ENCODE data around the gene FEM1C. TPM values are rescaled to one million over a fixed set of nuclear protein-coding genes. Genes with fewer than 3 reads are reported as not detected.
A peak's percentile ranks its signal among the peaks of the same experiment; 100 is the strongest.

Gene FEM1C
- total RNA-seq, 1 donor from 2014 or later, result 49.9 TPM

GRCh38 chr5:115477581-115477980, 67.0 kb downstream of the FEM1C start:
- no peak for DNase-seq

GRCh38 chr5:115475788-115476187, 68.8 kb downstream of the FEM1C start:
- no peak for DNase-seq

GRCh38 chr5:115472271-115473025, 72.1 kb downstream of the FEM1C start:
- peak; percentile 82 for DNase-seq

GRCh38 chr5:115471345-115472063, 73.1 kb downstream of the FEM1C start:
- peak; percentile 74 for DNase-seq

- DNase-seq, result no peak
Measured at GRCh38 chr5:115470921-115471320, 73.7 kb downstream of the FEM1C start.

Small RNA genes within 50 kb of the gene (small RNA-seq; reads per million reads assigned to genes)
- not detected for gene AC008628.1 (ENCODE audit: low replicate concordance)
- gene AC008628.2 (ENCODE audit: low replicate concordance), result not detected

Other genes starting within 250 kb of the FEM1C start
- gene CCDC112, start 248.1 kb downstream of the FEM1C start, total RNA-seq, result 10.5 TPM
- gene TICAM2, start 57.7 kb upstream of the FEM1C start, total RNA-seq, result 4.0 TPM
- 107 TPM for gene TMED7, start 81.3 kb upstream of the FEM1C start, total RNA-seq

All from tongue (tissue), 3 donors.